WTC11 (cell line): ENCODE results near the gene OPN3. TPM values are rescaled to one million over a fixed set of nuclear protein-coding genes. Genes with fewer than 3 reads are reported as not detected.

Experiments used
- ATAC-seq: fragments of 200-7000 bp; cut with Tn5 transposase; 2 replicates; pipeline ENCODE4 v1.10.0; 2021; ENCODE audit warnings: mild to moderate bottlenecking, moderate library complexity
- CTCF ChIA-PET: fragments of 300-600 bp; sonication (Branson Sonifier 250); formaldehyde crosslinking; loops from one replicate; lab custom pipeline; 2021; ENCODE audit warnings: antibody characterized with exemption; lab: Charles Lee
- POLR2A ChIA-PET: fragments of 350-600 bp; sonication (Branson Sonifier 250); formaldehyde crosslinking; loops from one replicate; lab custom pipeline; 2021; ENCODE audit warnings: antibody characterized with exemption; lab: Charles Lee
- DNase-seq: peaks from one replicate; pipeline ENCODE4 v3.0.0; 2021; ENCODE audit warnings: low spot score
- H3K27ac Mint-ChIP-seq: 2 replicates; pipeline ENCODE4 v1.8.0; 2021; ENCODE audit warnings: mixed read lengths
- H3K27me3 Mint-ChIP-seq: 2 replicates; pipeline ENCODE4 v1.8.0; 2021; ENCODE audit warnings: low read depth, mild to moderate bottlenecking, moderate library complexity, mixed read lengths
- H3K36me3 Mint-ChIP-seq: 2 replicates; pipeline ENCODE4 v1.8.0; 2021; ENCODE audit warnings: mixed read lengths
- H3K4me1 Mint-ChIP-seq: 2 replicates; pipeline ENCODE4 v1.8.0; 2022; ENCODE audit warnings: mixed read lengths
- H3K4me3 Mint-ChIP-seq: 2 replicates; pipeline ENCODE4 v1.8.0; 2021; ENCODE audit warnings: mild to moderate bottlenecking, moderate library complexity, mixed read lengths
- H3K9me3 Mint-ChIP-seq: 2 replicates; pipeline ENCODE4 v1.8.0; 2021; ENCODE audit warnings: mixed read lengths
- CREB1 ChIP-seq: sonication (generic); formaldehyde crosslinking; IDR thresholded peaks from 2 replicates; pipeline ENCODE4 v1.8.0; 2023; ENCODE audit warnings: mild to moderate bottlenecking, missing genetic modification reagents
- E2F5 ChIP-seq: sonication (generic); formaldehyde crosslinking; IDR thresholded peaks from 2 replicates; pipeline ENCODE4 v1.8.1; 2022; ENCODE audit warnings: mild to moderate bottlenecking, moderate library complexity, missing genetic modification reagents
- ESRRA ChIP-seq: sonication (generic); formaldehyde crosslinking; IDR thresholded peaks from 2 replicates; pipeline ENCODE4 v1.8.1; 2022; ENCODE audit warnings: mild to moderate bottlenecking, missing genetic modification reagents, borderline replicate concordance
- ETV6 ChIP-seq: sonication (generic); formaldehyde crosslinking; IDR thresholded peaks from 2 replicates; pipeline ENCODE4 v1.8.1; 2022; ENCODE audit warnings: mild to moderate bottlenecking, missing genetic modification reagents
- FOXK1 ChIP-seq: sonication (generic); formaldehyde crosslinking; IDR thresholded peaks from 2 replicates; pipeline ENCODE4 v1.8.0; 2022; ENCODE audit warnings: mild to moderate bottlenecking, moderate library complexity, missing genetic modification reagents
- HMGA2 ChIP-seq: fragments of 250-450 bp; sonication (Bioruptor Pico); IDR thresholded peaks from 2 replicates; pipeline ENCODE4 v1.4.0; 2021; ENCODE audit warnings: mild to moderate bottlenecking, moderate library complexity
- IRF2 ChIP-seq: sonication (generic); formaldehyde crosslinking; IDR thresholded peaks from 2 replicates; pipeline ENCODE4 v1.8.0; 2022; ENCODE audit warnings: low read depth, missing genetic modification reagents, borderline replicate concordance
- JUN ChIP-seq: sonication (generic); formaldehyde crosslinking; IDR thresholded peaks from 2 replicates; pipeline ENCODE4 v1.8.0; 2023; ENCODE audit warnings: mild to moderate bottlenecking, missing genetic modification reagents
- KAT7 ChIP-seq: sonication (generic); formaldehyde crosslinking; IDR thresholded peaks from 2 replicates; pipeline ENCODE4 v1.8.1; 2023; ENCODE audit warnings: missing genetic modification reagents, mild to moderate bottlenecking, borderline replicate concordance
- NFATC4 ChIP-seq: fragments of 250-450 bp; sonication (Bioruptor Pico); IDR thresholded peaks from 2 replicates; pipeline ENCODE4 v1.9.0; 2021; ENCODE audit warnings: mild to moderate bottlenecking
- NR2C2 ChIP-seq: sonication (generic); formaldehyde crosslinking; IDR thresholded peaks from 2 replicates; pipeline ENCODE4 v1.8.0; 2022; ENCODE audit warnings: mild to moderate bottlenecking, missing genetic modification reagents
- RORB ChIP-seq: fragments of 250-450 bp; sonication (Bioruptor Pico); IDR thresholded peaks from 2 replicates; pipeline ENCODE4 v1.9.0; 2021; ENCODE audit warnings: mild to moderate bottlenecking
- TP53 ChIP-seq: sonication (generic); formaldehyde crosslinking; IDR thresholded peaks from 2 replicates; pipeline ENCODE4 v1.8.1; 2023; ENCODE audit warnings: mild to moderate bottlenecking, missing genetic modification reagents
- ZNF121 ChIP-seq: sonication (generic); formaldehyde crosslinking; IDR thresholded peaks from 2 replicates; pipeline ENCODE4 v1.8.0; 2023; ENCODE audit warnings: missing genetic modification reagents
- ZNF263 ChIP-seq: sonication (generic); formaldehyde crosslinking; IDR thresholded peaks from 2 replicates; pipeline ENCODE4 v1.8.1; 2022; ENCODE audit warnings: low read depth, mild to moderate bottlenecking, moderate library complexity, missing genetic modification reagents
- ZNF317 ChIP-seq: sonication (generic); formaldehyde crosslinking; IDR thresholded peaks from 2 replicates; pipeline ENCODE4 v1.8.1; 2023; ENCODE audit warnings: low read depth, mild to moderate bottlenecking, moderate library complexity, missing genetic modification reagents, borderline replicate concordance
- ZNF416 ChIP-seq: fragments of 250-450 bp; sonication (Bioruptor Pico); IDR thresholded peaks from 2 replicates; pipeline ENCODE4 v1.9.0; 2021; ENCODE audit warnings: mild to moderate bottlenecking, inconsistent platforms
- ZNF423 ChIP-seq: fragments of 250-450 bp; sonication (Bioruptor Pico); IDR thresholded peaks from 2 replicates; pipeline ENCODE4 v2.1.2; 2022; ENCODE audit warnings: mild to moderate bottlenecking, moderate library complexity
- total RNA-seq: library from RNA; stranded (reverse); gene quantifications from 3 replicates; pipeline ENCODE4 v1.2.3, GENCODE V29; 2021
- TF ChIP-seq, protein P1 (sequence below): sonication (generic); formaldehyde crosslinking; IDR thresholded peaks from 2 replicates; pipeline ENCODE4 v1.8.0; 2022; ENCODE audit warnings: mild to moderate bottlenecking, missing genetic modification reagents
- TF ChIP-seq, protein P2 (sequence below): sonication (generic); formaldehyde crosslinking; IDR thresholded peaks from 2 replicates; pipeline ENCODE4 v1.8.1; 2022; ENCODE audit warnings: low read depth, missing genetic modification reagents, borderline replicate concordance
- TF ChIP-seq, protein P3 (sequence below): fragments of 250-450 bp; sonication (Bioruptor Pico); IDR thresholded peaks from 2 replicates; pipeline ENCODE4 v1.9.0; 2021; ENCODE audit warnings: mild to moderate bottlenecking
- TF ChIP-seq, protein P4 (sequence below): sonication (generic); formaldehyde crosslinking; conservative IDR thresholded peaks from 2 replicates; pipeline ENCODE4 v1.8.1; 2023; ENCODE audit warnings: mild to moderate bottlenecking, low read depth, missing genetic modification reagents, moderate library complexity

Gene OPN3
- total RNA-seq, 1 experiment from 2014 or later: 17.2 TPM

- Mint-ChIP-seq H3K4me3 (no peak overlapping the region), H3K27me3 (no peaks in the 10 kb centered on the region), H3K27ac (no peak overlapping the region), H3K4me1 (no peaks in the 10 kb centered on the region), H3K9me3 (peaks cover 36% of the 10 kb centered on the region), H3K36me3 (peaks cover 3% of the 10 kb centered on the region; the same call in 1 of the 2 replicates)
- TF ChIP-seq ETV6 (CRISPR knock-in tag): no peak
- TF ChIP-seq, protein P1, sequence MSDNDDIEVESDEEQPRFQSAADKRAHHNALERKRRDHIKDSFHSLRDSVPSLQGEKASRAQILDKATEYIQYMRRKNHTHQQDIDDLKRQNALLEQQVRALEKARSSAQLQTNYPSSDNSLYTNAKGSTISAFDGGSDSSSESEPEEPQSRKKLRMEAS (CRISPR knock-in tag): no peak
- no peak for TF ChIP-seq IRF2 (CRISPR knock-in tag)
- TF ChIP-seq JUN (CRISPR knock-in tag): no peak
- no peak for TF ChIP-seq NFATC4 (CRISPR knock-in tag)
- no peak for TF ChIP-seq ZNF317 (CRISPR knock-in tag)
- no peak for TF ChIP-seq KAT7
- TF ChIP-seq, protein P2, sequence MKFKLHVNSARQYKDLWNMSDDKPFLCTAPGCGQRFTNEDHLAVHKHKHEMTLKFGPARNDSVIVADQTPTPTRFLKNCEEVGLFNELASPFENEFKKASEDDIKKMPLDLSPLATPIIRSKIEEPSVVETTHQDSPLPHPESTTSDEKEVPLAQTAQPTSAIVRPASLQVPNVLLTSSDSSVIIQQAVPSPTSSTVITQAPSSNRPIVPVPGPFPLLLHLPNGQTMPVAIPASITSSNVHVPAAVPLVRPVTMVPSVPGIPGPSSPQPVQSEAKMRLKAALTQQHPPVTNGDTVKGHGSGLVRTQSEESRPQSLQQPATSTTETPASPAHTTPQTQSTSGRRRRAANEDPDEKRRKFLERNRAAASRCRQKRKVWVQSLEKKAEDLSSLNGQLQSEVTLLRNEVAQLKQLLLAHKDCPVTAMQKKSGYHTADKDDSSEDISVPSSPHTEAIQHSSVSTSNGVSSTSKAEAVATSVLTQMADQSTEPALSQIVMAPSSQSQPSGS (CRISPR knock-in tag): no peak
- TF ChIP-seq, protein P3, sequence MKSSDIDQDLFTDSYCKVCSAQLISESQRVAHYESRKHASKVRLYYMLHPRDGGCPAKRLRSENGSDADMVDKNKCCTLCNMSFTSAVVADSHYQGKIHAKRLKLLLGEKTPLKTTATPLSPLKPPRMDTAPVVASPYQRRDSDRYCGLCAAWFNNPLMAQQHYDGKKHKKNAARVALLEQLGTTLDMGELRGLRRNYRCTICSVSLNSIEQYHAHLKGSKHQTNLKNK (CRISPR knock-in tag): no peak
- no peak for TF ChIP-seq HMGA2
- TF ChIP-seq ZNF263 (CRISPR knock-in tag): no peak
- TF ChIP-seq ESRRA (CRISPR knock-in tag): no peak
- TF ChIP-seq, protein P4, sequence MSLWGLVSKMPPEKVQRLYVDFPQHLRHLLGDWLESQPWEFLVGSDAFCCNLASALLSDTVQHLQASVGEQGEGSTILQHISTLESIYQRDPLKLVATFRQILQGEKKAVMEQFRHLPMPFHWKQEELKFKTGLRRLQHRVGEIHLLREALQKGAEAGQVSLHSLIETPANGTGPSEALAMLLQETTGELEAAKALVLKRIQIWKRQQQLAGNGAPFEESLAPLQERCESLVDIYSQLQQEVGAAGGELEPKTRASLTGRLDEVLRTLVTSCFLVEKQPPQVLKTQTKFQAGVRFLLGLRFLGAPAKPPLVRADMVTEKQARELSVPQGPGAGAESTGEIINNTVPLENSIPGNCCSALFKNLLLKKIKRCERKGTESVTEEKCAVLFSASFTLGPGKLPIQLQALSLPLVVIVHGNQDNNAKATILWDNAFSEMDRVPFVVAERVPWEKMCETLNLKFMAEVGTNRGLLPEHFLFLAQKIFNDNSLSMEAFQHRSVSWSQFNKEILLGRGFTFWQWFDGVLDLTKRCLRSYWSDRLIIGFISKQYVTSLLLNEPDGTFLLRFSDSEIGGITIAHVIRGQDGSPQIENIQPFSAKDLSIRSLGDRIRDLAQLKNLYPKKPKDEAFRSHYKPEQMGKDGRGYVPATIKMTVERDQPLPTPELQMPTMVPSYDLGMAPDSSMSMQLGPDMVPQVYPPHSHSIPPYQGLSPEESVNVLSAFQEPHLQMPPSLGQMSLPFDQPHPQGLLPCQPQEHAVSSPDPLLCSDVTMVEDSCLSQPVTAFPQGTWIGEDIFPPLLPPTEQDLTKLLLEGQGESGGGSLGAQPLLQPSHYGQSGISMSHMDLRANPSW: no peak
- TF ChIP-seq FOXK1 (CRISPR knock-in tag): no peak
- DNase-seq (no peak), ATAC-seq (no peak)
- ChIA-PET POLR2A (no interaction called here), CTCF (no interaction called here)
Observed at GRCh38 chr1:241579434-241579833, 60.7 kb downstream of the OPN3 start.

GRCh38 chr1:241574154-241574553, 66.0 kb downstream of the OPN3 start:
- H3K36me3 Mint-ChIP-seq: peaks cover 3% of the 10 kb centered on the region; the same call in 1 of the 2 replicates
- CTCF ChIA-PET: no interaction called here
- no peaks in the 10 kb centered on the region for H3K27me3 Mint-ChIP-seq
- TF ChIP-seq TP53 (no peak), E2F5 (CRISPR knock-in tag) (no peak), ZNF416 (no peak), RORB (CRISPR knock-in tag) (no peak), ZNF423 (CRISPR knock-in tag) (no peak), CREB1 (CRISPR knock-in tag) (no peak), ZNF121 (CRISPR knock-in tag) (no peak), NFATC4 (CRISPR knock-in tag) (no peak), NR2C2 (no peak)
- no peak overlapping the region for H3K27ac Mint-ChIP-seq
- no peaks in the 10 kb centered on the region for H3K4me1 Mint-ChIP-seq
- no peak overlapping the region for H3K4me3 Mint-ChIP-seq
- DNase-seq: no peak
- peaks cover 39% of the 10 kb centered on the region for H3K9me3 Mint-ChIP-seq
- POLR2A ChIA-PET: no interaction called here
- ATAC-seq: no peak
